Limb (tissue), 2 donors: ENCODE measurements around the gene GALNT16.
"Not testable (repeated sequence)": the region's sequence is repeated elsewhere in the genome, so short reads cannot be mapped to it uniquely, and the experiment has no call there.

Experiments used
- DNase-seq, 2 donors: peaks; one replicate each; pipeline ENCODE4 v3.0.0-alpha.2; 2016; ENCODE audit errors: extremely low spot score in 2 of 2

The GALNT16 gene

GRCh38 chr14:69259527-69260189, at the start of gene GALNT16:
TSS of gene GALNT16 (plus strand) at chr14:69260158. CDS start at chr14:69260291, 133 bp downstream.
- DNase-seq: peak; percentile 34 to 76

- DNase-seq: no peak
Measured at GRCh38 chr14:69214393-69214792, 45.6 kb upstream of the GALNT16 start.

DNA sequence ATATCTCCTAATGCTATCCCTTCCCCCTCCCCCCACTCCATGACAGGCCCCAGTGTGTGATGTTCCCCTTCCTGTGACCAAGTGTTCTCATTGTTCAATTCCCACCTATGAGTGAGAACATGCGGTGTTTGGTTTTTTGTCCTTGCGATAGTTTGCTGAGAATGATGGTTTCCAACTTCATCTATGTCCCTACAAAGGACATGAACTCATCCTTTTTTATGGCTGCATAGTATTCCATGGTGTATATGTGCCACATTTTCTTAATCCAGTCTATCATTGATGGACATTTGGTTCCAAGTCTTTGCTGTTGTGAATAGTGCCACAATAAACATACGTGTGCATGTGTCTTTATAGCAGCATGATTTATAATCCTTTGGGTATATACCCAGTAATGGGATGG, 42.3 kb upstream of the GALNT16 start:
- not testable (repeated sequence) for DNase-seq

DNA sequence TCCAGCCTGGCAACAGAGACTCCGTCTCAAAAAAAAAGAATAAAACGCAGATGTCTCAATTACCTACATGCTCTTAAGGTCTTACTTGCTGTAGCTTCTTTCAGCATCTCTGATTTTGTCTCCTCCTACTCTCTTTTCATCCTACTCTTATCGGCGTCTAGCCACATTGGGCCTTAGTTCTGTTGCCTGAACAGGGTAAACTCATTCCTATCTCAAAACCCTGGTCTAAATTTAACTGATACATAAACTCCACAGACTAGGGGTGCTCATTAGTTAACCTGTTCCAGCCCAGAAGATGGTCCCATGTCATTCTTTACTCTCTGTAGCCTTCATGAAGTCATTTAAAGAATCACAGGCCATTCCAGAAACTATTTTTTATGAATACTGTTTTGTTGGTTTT, 35.0 kb upstream of the GALNT16 start:
- no peak for DNase-seq

- no peak for DNase-seq
Measured at GRCh38 chr14:69226178-69226577, 33.8 kb upstream of the GALNT16 start.

DNA sequence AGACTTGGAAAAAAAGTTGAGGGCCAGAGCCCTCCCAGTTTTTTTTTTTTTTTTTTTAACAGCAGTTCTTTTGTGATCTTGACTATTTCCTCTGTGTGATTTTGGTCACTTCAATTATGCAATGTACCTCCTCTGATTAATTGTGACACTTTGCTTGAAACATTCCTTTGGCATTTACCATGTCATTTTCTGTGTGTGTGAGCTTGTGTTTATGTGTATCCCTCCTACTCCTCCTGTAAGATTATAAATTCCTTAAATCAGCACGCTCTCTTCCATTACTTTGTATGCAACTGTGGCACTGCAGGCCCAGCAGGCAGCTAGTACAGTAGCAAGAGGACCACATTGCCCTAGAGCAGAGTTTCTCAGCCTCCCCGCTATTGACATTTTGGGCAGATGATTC, 33.2 kb upstream of the GALNT16 start:
- no peak for DNase-seq

DNA sequence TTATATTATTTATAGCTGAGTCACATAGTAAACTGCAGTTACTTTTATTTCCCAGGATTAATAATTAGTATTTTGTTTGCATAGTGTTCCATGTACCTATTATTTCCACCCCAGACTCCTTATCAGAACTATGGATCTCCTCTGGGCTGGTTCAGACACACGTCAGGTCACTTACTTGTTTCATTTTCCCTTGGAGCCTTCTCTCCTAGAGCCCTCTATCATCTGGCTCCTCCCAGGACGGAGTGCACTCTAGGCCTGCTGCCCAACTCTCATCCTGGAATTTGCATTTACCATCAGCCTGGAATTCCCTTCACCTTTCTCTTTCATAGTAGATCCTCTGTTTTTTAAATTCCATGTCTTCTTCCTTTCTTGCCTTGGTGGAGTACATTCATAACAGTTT, 28.5 kb upstream of the GALNT16 start:
- DNase-seq: no peak

DNA sequence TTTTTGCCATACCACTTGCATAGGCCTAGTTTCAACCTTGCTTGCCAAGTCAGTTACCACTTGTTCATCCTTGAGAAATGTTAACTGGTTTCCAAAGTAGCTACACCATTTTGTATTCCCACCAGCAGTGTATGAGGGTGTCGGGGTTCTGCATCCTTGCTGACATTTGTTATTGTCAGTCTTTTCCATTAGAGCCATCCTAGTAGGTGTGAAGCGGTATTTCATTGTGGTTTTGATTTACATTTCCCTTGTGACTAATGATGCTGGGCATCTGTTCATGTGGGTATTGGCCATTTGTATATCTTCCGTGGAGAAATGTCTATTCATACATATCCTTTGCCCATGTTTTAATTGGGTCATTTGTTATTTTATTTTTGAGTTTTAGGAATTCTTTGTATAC, 27.6 kb upstream of the GALNT16 start:
- no peak for DNase-seq

GRCh38 chr14:69234106-69234505, 25.9 kb upstream of the GALNT16 start:
- no peak for DNase-seq

GRCh38 chr14:69235708-69236107, 24.2 kb upstream of the GALNT16 start:
- DNase-seq: no peak

DNA sequence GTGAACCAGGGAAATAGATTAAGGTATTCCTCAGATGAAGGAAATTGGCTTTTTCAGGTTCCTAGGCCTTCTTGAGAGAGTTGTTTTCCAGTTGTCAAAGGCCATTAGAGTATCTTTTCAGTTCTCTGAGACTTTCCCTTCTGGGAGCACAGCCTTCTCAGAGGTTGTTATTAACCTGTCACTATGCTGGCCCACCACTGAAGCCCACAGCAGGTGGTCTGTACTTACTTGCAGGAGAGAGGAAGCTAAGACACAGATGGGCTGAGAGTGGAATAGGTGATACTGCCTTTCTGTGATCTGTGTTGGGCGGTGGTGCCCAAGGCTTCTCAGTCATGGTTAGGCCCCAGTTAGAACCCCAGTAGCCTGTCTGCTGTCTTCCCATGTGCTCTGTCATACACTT, 22.8 kb upstream of the GALNT16 start:
- DNase-seq: no peak

- no peak for DNase-seq
Measured at GRCh38 chr14:69237584-69237983, 22.4 kb upstream of the GALNT16 start.

GRCh38 chr14:69238883-69239282, 21.1 kb upstream of the GALNT16 start:
- DNase-seq: no peak

DNA sequence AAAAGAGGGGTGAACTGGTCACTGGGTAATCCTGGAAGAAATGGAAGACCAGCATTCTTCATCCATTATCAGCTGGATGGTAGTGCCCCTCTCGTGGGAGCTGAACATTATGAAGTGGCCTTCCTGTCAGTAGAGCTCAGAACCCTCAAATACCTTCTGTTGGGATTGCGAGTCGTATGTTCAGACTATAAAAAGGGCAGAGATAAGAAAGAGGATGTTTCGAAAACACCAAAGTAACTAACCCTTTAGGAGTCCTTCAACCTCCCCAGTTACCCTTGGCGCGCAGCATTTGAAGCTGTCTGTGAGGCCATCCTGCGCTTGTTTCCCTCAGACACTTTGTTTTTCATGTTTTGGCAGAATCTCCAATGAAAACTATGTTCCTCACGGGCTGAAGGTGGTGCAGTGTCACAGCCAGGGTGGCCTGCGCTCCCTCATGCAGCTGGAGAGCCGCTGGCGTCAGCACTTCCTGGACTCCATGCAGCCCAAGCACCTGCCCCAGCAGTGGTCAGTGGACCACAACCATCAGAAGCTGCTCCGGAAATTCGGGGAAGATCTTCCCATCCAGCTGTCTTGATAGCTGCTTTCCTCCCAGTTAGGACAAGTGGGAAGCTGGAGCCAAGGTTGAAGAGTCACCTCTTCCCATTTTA, 19.3 kb upstream of the GALNT16 start:
- no peak for DNase-seq

DNA sequence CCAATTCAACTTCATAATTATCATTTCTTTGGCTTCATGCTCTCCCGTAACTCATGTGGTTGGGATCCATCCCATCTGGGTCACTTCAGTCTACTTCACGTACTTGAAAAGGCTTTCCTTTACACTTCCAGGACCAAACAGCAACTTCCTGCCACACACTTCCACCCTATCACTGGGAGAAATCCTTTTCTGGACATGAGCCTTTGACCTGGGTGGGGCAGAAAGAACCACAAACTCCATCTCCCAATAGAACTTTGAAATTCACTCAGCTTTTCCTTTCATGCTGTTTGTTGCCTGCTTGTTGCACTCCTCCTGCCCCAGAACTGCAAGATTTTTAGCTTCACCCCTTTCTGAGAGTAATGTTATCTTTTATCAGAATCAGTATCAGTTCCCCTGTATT, 18.4 kb upstream of the GALNT16 start:
- DNase-seq: no peak

DNA sequence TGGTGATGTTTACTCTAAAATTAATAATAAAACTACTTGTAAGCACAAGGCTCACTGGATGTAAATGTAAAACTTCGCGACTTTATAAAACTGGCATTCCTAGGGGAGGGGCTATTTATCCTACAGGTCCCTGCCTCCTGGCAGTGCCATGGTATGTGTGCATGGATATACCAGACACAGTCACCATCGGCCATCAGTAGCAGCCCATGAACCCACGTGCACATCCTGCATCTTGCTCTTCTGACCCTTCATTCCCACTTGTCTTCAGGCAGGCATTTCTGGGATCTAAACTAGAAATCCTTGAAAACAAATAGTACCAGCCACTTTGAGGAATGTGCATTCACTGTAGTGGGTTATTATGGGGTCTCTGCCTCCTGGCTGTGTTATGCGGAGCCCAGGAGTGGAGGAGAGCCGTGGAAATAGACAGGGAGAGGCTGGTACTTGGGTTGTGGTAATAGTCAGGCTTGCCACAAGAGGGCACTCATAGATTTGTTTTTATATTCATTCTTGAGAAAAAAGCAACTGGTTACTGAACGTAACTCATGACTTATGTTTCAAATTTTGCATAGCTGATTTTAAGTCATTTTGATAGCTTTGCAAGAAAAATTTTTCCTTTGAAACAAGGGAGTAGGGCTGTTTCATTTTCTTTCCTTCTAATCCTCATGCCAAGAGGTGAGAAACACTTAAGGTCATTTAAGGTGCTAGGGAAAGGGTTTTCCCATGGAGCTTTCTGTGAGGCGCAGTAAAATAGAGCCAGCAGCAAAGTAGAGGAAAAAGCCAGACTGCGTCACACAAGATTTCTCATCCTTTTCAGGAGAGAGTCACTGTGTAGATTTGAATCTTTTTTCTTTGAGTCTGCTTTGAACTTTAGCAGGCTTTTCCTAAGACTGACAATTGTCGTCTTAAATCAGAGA, 17.4 kb upstream of the GALNT16 start:
- peak; percentile 68 to 72 for DNase-seq

DNA sequence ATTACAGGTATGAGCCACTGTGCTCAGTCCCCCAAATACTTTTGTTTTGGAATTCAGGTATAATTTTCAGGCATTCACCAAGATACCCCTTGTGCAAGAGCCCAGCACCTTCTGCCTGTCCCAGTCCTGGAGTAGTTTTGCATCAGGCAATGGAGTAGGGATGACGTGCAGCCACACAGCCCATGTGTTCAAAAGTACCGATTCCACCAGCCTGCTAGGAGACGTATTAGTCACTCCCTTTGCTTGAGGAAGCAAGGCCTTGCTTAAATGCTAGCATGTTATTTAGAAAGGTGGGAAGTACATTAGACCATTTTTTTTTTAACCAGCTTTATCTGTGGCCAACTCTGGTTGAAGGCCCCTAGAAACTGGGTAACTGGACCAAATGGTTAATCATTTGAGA, 15.0 kb upstream of the GALNT16 start:
- DNase-seq: no peak

DNA sequence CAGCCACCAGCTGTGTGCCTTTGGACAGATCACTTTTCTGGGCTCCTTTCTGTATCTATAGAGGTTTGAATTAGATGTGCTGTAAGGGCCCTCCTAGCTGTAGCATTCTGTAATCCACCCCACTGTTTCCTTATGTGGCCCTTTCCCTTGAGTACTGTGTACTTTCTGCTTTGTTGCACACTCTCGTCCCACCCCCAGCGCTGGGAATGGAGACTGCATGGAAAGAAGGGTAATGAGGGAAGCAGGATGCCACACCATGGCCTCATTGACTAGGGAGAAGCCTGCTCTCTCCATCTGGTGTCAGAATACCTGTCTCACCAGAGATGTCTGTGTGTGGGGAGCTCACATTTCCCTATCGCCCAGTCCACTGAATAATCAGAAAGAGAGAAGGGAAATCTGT, 13.6 kb upstream of the GALNT16 start:
- no peak for DNase-seq

- DNase-seq: peak in 1 of 2 donors; percentile 87
Measured at GRCh38 chr14:69247676-69248440, 12.1 kb upstream of the GALNT16 start.

DNA sequence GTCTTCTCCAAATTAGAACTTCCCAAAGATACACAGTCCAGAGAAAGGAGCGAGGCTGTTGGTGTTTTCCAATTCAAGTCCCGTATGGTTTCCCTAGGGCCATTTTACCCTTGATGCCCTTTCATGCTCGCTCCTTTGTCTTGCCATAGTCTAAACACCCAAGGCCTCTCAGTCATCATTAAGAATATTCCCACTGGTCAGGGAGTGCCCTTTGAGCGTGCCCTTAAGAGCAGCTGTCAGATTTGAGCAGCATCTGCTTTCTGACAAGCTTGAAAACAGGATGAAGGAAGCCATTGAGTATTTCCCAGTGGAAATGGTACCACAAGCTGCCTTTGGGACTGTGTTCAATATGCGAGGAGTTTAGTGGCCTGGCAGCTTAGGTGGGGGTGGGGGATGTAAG, 10.4 kb upstream of the GALNT16 start:
- DNase-seq: no peak

- no peak for DNase-seq
Measured at GRCh38 chr14:69252851-69253250, 7.1 kb upstream of the GALNT16 start.

DNA sequence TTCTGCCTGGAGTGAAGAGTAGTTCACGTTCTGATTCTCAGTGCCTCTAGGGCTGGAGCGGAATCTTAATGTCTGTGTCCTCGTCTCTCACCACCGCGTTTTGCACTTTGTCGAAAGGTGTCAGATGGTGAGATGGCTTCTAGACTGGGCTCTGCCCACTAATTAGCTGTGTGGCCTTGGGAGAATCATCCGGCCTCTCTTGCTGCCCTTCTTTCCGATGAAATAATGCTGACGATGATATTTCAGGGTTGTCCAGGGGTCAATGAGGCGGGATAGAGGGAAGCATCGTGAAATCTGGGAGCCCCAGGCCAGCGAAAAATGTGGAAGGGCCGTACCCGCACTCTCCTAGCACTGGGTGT, 811 bp upstream of the GALNT16 start:
- no peak for DNase-seq
